ENCODE measurements around the gene SLC35A5. TPM values are rescaled to one million over a fixed set of nuclear protein-coding genes. Genes with fewer than 3 reads are reported as not detected.

The SLC35A5 gene
- total and polyA plus RNA-seq, 2 of the 8 experiments (the other 6 are each of a cell fraction or from before 2014, with no cell fraction given), result 36.5 to 38.6 TPM

GRCh38 chr3:112531358-112531781, 30.5 kb upstream of the SLC35A5 start:
- Histone ChIP-seq H2BK15ac (ENCODE audit: low read length) (no peak overlapping the region), H3K9ac (replicated peaks in 1 of 4; ENCODE audit: extremely low read depth in 1 of 4, low read depth in 3 of 4, low read length in 3 of 4) (no peak overlapping the region), H3K56ac (replicated peaks; ENCODE audit: insufficient read length, low read depth, low read length) (no peak overlapping the region), H4K5ac (ENCODE audit: insufficient read length, low read depth, low read length) (no peak overlapping the region), H2BK12ac (ENCODE audit: low read depth, low read length) (no peak overlapping the region), H3K14ac (ENCODE audit: insufficient read length) (no peak overlapping the region), H3K9me3 (ENCODE audit: insufficient read depth in 2 of 2, low read depth in 1 of 2, low read length in 1 of 2) (no peaks in the 10 kb centered on the region), H3K4me2 (ENCODE audit: insufficient read depth in 1 of 2, low read depth in 2 of 2, low read length in 2 of 2) (no peak overlapping the region), H3K79me1 (ENCODE audit: low read depth, low read length) (no peaks in the 10 kb centered on the region), H3K23me2 (ENCODE audit: low read depth, low read length) (no peaks in the 10 kb centered on the region), H3K27ac (ENCODE audit: low read depth, low read length) (no peak overlapping the region), H2BK5ac (ENCODE audit: low read depth, low read length) (no peak overlapping the region), H3K79me2 (ENCODE audit: control insufficient read depth in 1 of 2, insufficient read depth in 2 of 2, low read length in 2 of 2) (no peaks in the 10 kb centered on the region), H3K18ac (ENCODE audit: extremely low read depth, low read length) (no peak overlapping the region), H3K36me3 (ENCODE audit: control insufficient read depth in 2 of 4, insufficient read depth in 4 of 4, low read length in 3 of 4) (peaks cover 0 to 24% (median 6%) of the 10 kb centered on the region in 4 experiments; a peak in 4 of 8 replicates), H4K8ac (ENCODE audit: extremely low read depth, insufficient read depth, low read length) (no peak overlapping the region), H2AFZ (ENCODE audit: low read length) (no peak overlapping the region), H3K27me3 (replicated peaks in 1 of 4; ENCODE audit: control insufficient read depth in 3 of 4, extremely low read depth in 1 of 4, insufficient read depth in 3 of 4, low read length in 3 of 4) (no peaks in the 10 kb centered on the region), H2BK120ac (replicated peaks; ENCODE audit: low read depth, low read length) (no peak overlapping the region), H4K20me1 (replicated peaks in 1 of 2; ENCODE audit: control insufficient read depth in 1 of 2, insufficient read depth in 2 of 2, low read length in 2 of 2) (no peaks in the 10 kb centered on the region), H2BK20ac (ENCODE audit: low read length) (no peak overlapping the region), H2AK5ac (ENCODE audit: low read depth, low read length) (no peak overlapping the region), H3K23ac (ENCODE audit: insufficient read length) (no peak overlapping the region), H3K4ac (replicated peaks; ENCODE audit: insufficient read length, low read depth, low read length) (no peak overlapping the region), H4K91ac (replicated peaks; ENCODE audit: insufficient read length, low read length) (no peak overlapping the region), H3K4me1 (replicated peaks in 1 of 4; ENCODE audit: control insufficient read depth in 3 of 4, insufficient read depth in 4 of 4, low read length in 3 of 4) (no peaks in the 10 kb centered on the region), H3K4me3 (ENCODE audit: extremely low read depth in 1 of 4, insufficient read depth in 2 of 4, low read depth in 3 of 4, low read length in 4 of 4) (no peak overlapping the region)
- TF ChIP-seq KDM1A (IDR thresholded peaks at IDR 0.05; ENCODE audit: borderline replicate concordance, low read length) (no peak), CTCF (IDR thresholded peaks at IDR 0.05; ENCODE audit: control extremely low read depth in 1 of 3, insufficient read depth in 1 of 3, low read depth in 1 of 3, low read length in 3 of 3) (peak in 1 of 3 experiments; percentile 6; a peak in 2 of 4 replicates)
- peak; percentile 85 for FAIRE-seq
- POLR2A ChIA-PET (ENCODE audit: partially characterized antibody), result no interaction called here
- WGBS, 2 experiments (ENCODE audit: extremely low coverage in 1 of 2, insufficient coverage in 1 of 2, insufficient read length in 1 of 2, insufficient replicate concordance in 2 of 2, low coverage in 1 of 2, low lambda C conversion rate in 2 of 2, missing lambda C conversion rate in 1 of 2), result 9% methylated on average over 1 of the region's 1 CpG; no CpG with 5 or more reads in 1 of the 2 experiments
- CTCF ChIA-PET (ENCODE audit: partially characterized antibody), result interaction anchor here (0.6 to 1.4 kb wide), 10 partner anchors 10 to 393 kb away, joined by 3 to 7 read pairs (median 4); partner anchors contain the start of genes CD200 and SLC9C1
- DNase-seq (ENCODE audit: low read depth in 1 of 2, low spot score in 2 of 2), result no peak
